ENCODE measurements around the gene SH2D7.

Gene SH2D7

DNA sequence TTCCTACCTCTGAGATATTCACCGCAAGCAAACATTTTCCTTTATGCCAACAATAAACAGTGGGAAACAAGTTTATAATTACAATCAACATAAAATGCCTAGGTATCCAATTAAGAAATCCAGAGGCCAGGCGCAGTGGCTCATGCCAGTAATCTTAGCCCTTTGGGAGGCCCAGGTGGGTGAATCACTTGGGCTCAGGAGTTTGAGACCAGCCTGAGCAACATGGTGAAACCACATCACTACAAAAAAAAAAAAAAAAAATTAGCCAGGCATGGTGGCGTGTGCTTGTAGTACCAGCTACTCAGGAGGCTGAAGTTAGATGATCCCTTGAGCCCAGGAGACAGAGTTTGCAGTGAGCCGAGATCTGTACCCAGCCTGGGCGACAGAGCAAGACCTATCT is 32.1 kb upstream of the SH2D7 start:
- no peak for DNase-seq (ENCODE audit: low read depth in 2 of 2)

DNA sequence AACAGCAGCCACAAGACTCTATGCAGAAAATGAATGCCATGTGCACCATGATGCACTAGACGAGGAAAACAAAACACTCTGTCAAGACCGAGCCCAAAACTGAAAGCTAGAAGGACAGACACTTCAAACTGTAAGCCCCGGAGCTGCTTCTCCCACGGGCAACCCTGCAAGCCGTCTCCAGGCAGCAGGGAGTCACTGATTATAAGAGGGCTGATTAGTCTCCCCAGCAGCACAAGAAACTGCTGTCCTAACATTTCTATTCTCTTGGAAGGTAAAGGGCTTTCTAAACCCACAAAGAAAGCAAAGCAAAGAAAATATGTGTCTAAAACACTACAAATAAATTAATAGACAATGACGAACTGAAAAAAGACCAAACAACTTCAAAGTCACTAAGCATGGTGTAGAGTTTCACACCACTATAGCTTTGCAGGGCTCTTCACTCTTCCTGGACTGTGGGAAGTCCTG is 30.4 kb upstream of the SH2D7 start:
- no peak for DNase-seq (ENCODE audit: low read depth in 2 of 2)

DNA sequence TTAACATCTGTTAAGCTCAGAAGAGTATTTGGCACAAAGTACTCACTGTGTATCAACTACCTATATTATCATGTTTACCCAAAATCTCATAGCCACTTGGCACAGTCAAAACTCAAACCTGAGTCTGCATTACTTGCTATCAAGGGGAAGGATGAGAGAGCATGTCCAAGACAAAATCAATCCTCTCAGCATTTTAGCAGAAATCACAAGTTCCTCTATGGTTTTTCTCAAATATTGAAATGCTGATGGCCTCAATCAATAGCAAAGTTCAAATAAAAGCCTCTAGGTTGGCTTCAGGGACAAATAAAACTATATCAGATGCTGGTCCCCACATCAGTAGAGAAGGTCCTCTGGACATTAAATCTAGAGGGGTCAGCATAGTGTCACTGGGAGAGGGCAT is 29.1 kb upstream of the SH2D7 start:
- DNase-seq (ENCODE audit: low read depth in 2 of 2) = no peak

DNA sequence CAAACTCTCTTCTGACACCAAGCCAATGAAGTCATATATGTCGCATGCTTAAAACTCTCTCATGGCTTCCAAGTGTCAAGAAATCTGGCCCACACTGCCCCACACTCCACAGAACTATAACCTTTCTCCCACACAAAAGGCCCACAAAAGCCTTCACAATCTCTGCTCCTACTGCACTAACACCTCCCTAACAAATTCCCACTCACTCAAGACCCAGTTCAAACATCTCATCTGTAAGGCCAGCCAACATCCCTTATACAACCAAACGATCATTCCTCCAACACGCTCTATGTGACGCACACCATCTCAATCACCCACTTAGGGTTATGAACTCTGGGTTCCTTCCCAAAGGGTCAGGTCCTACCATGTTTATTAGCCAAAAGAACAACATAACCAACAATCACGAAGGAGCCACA is 28.4 kb upstream of the SH2D7 start:
- no peak for DNase-seq (ENCODE audit: low read depth in 2 of 2)

DNA sequence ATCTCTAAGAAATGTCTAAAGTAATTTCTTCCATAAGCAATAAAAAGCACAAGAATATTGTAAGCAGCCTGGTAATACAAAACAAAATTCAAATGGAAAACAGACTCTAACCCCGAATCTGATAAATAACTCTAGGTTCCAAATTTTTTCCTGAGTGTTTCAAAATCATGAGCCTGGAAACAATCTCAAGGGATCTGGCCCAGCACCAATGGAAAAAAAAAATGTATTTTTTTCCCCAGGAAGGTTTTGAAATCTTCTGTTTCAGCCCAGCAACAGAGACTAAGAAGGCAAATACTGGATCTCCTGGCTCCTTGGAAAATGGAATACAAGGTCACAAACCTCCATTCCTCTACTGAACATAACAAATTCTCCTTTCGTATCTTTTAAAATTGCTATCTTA is 27.8 kb upstream of the SH2D7 start:
- no peak for DNase-seq (ENCODE audit: low read depth in 2 of 2)

DNA sequence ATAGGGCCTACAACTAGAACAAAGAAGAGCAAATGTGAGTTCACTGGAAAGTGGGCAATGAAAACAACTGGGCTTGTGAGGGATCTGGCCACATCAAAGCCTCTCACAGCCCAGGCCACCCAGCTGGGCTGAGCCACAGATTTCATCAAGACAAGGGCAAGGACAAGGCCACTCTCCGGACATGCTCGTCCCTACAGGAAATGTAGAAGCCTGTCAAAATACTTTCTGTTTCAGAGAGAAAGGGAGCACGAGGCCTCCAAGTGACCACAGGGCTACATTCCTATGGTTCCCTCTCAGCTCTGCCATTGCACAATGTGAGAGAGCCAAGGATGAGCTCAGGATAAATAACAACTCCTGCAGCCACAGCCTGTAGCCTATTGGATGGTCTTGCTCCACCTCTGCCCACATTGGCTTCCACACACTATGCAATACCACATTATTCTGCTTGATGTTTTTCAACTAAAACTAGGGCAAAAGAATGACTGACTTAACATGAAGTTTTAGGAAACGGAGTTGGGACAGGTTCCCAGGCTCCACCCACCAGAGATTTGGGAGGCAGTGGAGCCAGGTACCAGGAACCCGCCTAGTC is 27.0 kb upstream of the SH2D7 start:
- DNase-seq (ENCODE audit: low read depth in 2 of 2) = no peak

DNA sequence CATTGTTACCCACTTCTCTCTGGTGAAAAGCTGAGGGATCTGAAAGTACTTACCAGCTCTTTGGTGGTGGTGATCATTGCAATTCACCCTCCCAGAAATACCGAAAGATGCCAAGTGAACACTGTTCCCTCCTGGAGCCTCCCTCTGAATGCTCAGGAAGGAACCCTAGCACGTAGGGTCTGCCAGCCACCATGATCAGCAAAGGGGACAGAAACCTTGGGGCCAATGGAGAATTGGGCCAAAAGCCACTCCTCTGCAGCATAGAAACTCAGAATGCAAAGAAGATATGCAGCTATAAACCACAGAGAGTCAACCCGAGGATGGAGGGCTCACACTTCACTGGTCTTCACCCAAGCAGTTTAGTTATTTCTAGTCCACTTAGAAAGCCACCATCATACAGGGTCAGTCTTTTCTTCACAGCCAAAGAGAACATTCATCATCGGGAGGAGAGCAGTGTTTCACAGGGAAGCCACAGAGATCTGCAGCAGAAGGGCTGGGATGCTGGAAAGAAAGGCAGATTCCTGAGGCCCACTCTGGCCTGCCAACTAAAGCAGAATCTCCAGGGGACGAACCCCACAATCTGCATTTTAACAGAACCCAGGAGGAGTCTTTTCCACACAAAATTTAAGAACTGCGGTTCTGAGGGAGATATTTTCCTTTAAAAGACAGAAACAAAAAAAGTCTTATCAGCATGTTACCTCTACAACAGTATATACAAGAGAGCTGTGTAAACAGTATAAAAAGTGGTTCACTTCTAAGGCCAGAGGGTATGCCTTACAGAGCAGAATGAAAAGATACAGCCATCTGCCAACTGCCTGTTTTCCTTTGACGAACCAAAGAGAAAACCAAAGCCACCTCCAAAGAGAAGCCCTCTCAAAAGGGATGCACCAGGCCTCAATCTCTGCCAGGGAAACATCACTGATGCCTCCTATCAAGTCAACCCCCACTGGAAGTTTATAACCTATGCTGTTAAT is 26.1 kb upstream of the SH2D7 start:
- no peak for DNase-seq (ENCODE audit: low read depth in 2 of 2)

DNA sequence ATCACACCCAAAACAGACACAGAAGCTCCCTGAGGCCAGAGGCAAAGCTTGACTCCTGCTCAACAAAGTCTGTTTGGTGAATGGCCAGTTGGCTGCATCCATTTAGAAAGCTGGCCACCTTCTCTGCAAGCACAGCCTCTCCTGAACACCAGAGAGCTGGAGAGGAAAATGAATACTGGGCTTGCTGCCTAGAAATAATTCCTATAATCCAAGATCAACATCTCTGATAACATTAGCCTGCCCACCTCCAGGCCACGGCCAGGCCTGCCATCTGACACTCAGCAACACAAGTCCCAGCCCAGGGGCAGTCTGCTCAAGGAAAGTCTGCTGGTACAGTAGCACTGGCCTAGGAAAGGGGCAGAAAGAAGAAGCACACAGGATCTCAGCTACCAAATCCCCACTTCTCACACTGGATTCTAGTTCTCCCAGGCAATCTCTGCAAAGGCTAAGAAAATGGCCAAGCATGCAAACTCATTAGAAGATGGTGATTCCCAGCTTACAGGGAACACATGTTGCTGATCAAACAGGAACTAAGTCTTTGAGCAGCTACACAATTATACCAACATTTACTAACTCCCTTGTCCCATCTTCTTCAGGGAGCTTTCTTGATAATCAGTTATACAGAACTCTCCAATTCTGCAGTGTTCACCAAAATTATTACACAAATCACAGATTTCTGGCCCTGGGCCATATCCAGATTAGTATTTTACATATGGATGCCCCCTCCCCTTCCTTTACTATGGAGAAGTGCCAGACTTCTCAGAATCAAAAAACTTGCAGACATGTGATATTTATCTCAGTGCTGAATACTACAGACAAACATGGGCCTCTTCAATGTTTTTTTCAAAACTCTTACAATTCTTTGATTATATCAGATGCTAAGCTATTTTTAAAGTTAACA is 24.8 kb upstream of the SH2D7 start:
- DNase-seq (ENCODE audit: low read depth in 2 of 2) = no peak

DNA sequence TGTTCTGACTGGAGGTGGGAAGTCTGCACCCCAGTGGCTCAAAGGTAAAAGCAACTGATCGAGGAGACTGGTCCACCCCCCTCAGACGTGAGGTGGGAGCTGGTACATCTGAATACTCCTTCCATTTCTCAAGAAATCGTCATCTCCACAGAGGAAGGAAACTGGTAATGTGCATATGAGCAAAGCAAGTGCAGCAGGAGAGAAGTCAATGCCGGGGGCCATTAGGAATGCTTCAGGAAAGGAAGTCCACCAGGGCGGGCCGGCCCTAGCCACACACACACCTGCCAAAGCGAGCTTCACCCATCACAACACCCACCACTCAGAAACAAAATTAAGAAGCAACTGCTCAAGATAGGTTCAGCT is 23.3 kb upstream of the SH2D7 start:
- no peak for DNase-seq (ENCODE audit: low read depth in 2 of 2)

DNA sequence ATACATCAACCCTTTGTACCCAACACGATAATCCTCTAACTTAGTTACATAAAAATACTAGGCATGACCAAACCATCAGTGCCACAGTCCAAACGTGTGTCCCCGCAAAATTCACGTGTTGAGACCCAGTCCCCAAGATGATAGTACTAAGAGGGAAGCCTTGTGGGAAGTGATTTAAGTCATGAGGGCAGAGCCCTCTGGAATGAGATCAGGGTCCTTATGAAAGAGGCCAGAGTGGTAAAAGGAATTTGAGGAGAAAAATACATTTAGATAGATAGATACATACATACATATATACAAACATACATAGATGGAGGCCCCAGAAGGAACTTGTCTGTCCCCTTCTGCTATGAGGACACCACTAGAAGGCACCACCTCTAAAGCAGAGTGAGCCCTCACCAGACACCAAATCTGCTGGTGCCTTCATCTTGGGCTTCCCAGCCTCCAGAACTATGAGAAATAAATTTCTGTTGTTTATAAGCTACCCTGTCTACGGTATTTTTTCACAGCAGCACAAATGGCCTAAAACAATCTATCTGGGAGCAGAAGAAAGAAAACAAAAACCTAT is 22.8 kb upstream of the SH2D7 start:
- DNase-seq (ENCODE audit: low read depth in 2 of 2) = no peak

DNA sequence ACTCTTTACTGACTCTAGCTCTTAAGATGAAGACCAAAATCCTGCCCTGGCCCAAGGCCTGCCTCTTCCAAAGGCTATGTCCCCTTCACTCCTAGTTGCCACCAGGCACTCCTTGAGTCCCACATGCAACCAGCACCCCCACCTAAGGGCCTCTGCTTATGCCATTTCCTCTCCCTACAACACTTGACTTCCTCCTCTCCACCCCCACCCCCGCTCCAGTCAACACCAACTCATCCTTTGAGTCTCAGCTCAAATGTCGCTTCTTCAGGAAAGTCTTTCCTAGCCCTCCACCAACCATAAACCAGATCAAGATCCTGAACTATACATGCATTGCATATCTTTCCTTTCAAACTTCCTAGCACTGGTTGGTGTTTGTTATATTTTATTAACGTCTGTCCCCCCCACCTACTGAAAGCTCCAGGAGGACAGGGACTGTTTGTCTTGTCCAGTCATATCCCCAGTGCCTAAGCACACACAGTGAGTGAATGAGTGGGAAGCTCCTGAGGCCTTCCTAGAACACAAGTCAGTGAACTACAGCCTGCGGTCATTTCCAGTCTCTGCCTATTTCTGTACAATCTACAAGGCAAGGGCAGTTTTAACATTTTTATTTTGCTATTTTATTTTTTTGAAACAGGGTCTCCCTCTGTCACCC is 22.2 kb upstream of the SH2D7 start:
- no peak for DNase-seq (ENCODE audit: low read depth in 2 of 2)

DNA sequence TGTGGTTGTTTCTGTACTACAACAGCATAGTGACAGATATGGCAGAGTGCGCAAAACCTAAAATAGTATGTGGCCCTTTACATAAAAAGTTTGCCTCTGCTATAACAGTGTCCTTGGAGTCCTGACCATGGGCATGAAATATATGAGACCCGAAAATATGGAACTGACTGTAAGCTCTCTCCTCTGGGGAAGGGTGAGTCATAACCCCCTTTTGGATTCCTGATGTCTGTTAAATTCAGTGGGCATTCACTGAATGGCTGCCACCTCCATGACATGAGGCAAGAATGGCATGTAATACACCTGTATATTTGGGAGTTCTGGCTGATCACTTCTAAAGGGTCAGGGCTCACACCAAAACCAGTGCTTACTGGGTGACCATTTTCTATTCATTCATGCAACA is 21.0 kb upstream of the SH2D7 start:
- no peak for DNase-seq (ENCODE audit: low read depth in 2 of 2)

DNA sequence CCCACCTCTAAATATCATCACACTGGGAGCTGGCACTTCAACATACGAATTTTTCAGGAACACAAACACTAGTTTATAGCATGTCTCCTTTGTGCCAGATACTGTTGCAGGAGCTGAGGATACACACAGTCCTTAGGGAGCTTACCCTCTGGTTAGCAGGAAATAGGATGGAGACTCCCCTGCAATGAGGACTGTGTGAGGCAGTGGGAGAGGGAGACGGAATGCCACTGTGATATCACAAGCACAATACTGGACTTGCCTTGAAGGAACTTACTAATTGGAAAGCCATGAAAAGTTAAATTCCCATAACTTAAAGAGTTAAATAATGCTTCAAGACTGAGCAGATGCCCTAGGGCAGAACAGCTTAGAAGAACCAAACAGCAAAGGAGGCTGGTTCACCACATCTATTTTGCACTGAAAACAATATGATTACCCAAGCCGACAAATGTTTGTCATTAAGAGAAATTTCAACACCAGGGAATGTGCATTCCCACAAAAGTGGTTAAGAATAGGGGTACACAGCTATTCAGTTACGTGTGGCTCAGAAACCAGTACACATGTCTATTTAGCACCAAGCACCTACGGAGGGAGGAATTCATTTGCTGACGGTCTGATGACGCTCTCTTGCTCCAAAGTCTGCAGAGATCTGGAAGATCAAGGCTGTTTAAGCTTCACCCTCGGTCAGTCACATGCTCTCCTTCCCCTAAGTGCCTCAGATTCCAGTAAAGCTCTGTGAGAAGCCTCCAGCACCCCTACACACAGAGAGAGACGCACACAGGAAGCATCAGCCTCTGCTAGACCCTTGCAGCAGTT is 20.1 kb upstream of the SH2D7 start:
- no peak for DNase-seq (ENCODE audit: low read depth in 2 of 2)

DNA sequence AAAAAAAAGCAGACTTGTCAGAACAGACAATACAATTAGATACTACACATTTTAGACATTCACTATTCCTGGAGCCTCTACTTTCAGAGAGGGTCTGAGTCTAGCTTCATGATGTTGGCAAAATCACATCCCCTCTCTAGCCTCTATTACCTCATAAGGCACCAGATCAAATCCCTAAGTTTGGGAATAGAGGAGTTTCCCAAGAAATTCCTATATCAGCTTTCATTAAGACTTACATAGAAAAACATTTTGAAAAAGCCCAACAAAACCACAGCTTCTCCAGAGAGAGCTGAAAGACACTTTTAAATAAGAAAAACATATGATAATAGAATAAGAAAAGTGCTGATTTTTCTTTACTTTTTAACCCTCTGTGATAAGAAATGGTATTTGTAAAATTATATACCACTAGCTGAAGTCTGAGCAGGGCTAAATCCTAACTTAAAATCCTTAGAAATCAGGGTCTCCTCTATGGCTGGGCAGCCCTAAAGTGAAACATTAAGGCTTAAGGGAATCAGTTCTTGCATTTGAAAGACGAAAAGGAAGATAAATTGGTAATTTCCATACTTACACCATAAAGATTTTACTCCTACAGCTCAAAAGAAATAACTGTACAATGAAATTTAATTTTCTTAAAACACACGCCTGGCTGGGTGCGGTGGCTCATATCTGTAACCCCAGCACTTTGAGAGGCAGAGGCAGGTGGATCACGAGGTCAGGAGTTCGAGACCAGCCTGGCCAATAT is 19.1 kb upstream of the SH2D7 start:
- no peak for DNase-seq (ENCODE audit: low read depth in 2 of 2)

DNA sequence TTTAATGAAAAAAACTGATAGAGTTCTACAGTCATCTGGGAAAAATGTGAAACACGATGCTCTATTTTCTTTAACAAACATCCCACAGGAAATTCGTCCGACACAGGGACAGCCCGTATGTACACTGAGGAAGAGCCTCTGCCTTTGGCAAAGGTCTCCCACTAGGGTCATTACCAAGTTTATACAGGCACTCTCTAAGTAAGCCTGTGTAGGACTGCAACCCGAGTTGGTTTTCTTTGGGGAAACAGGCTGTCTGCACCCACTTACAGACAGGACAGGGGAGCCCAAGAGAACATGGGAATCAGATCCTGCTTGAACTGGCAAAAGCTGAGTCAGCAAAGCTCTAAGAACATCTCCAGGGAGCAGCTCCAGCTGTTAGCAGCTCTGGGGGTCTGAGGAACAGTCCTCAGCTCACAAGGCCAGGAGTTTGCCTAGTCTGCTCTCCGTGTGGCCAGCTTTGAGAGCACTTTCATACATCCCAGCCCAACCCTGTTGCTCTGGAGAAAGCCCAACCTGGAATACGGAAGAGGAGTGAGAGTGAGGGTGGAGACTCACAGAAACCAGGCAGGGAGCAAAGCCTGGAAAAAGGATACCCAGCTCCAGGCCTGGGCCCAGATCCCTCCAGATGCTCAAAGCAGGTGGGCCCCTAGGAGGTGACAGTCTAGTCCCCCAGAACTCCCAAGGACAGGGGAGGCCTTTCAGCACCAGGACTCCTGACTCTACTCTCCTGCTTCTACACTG is 16.7 kb upstream of the SH2D7 start:
- no peak for DNase-seq (ENCODE audit: low read depth in 2 of 2)

DNA sequence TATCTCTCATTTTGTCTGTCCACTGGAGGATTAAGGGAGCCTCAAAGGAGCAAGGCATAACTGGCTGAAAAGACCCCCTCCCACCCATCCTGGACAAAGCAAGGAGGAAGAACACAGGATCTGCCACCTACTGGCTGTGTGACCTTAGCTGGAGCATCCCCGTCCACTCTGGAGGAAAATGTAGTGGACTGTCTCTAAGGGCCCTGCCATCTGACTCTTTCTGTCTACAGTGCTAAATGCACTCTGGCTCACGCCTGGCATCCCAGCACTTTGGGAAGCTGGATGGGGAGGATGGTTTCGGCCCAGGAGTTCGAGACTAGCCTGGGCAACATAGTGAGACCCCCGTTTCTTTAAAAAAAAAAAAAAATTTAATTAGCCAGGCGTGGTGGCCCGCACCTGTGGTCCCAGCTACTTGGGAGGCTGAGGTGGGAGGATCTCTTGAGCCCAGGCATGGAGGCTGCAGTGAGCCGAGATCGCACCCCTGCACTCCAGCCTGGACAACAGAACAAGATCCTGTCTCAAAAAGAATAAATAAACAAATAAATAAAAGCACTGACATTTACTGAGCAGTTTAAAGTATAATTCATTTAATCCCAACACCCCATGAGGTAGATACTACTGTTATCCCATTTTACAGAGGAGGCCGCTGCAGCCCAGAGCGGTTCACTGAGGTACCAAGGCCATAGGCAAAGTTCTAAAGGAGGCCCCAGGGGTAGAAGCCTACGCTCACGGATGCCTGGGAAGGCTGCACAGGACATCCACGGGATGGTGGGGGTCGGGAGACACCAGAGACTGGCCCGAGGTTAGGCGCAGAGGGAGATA is 15.9 kb upstream of the SH2D7 start:
- DNase-seq (ENCODE audit: low read depth in 2 of 2) = no peak

DNA sequence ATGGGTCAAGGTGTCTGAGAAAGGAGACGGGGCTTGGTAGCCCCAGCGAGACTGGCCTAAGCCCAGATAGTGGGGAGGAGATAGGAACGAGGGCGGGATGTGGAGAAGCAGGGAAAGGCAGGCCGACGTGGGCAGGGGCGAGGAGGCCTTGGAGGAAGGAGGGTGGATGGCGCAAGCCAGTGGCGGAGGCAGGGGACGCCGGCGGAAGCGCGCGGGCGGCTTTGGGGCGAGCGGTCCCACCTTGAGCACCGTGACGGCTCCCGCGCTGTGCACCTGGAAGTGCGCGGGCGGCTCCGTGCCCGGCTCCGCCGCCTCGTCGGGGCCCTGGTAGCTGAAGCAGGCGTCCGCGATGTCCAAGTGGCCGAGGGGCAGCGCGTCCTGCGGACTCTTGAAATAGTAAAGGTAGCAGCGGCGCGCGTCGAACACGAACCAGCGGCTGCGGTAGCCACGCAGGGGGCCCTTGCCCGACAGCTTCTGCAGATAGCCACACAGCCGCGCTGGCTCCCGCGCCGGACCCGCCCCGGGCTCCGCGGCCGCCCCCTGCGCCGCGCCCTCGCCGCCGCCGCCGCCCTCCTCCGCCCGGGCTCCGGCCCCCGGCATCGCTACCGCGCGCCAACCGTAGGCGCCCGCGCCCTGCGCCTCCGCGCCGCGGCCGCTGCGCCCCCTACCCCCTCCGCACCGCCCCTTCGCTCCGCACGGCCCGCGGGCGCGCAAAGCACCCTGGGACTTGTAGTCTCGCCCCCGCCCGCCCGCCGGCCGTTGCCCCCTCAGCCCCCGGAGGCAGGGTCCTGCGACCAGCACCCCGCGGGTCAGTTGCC is 15.1 kb upstream of the SH2D7 start, which contains the start of gene TBC1D2B:
TSS of gene TBC1D2B (minus strand) at position 659 of the 818 bp plus-strand sequence. CDS start at position 600, 59 bp downstream.
- peak; percentile 61 to 68 for DNase-seq (ENCODE audit: low read depth in 2 of 2)

All from stimulated activated CD8-positive, alpha-beta memory T cell treated with anti-CD3 and anti-CD28 coated beads, Interleukin-2, amount 100 ng/mL, for 48 hours (primary cell).